Central memory CD8-positive, alpha-beta T cell (primary cell): ENCODE measurements around the gene GPHB5.
"Not testable (repeated sequence)": the region's sequence is repeated elsewhere in the genome, so short reads cannot be mapped to it uniquely, and the experiment has no call there.

Experiments
- ATAC-seq: fragments of 150-1000 bp; cut with Tn5 transposase; replicated peaks from 2 replicates; pipeline ENCODE4 v1.10.0; 2022; ENCODE audit warnings: mild to moderate bottlenecking, moderate FRiP score, moderate number of reproducible peaks; ENCODE audit not compliant: poor library complexity, severe bottlenecking; ENCODE audit errors: extremely low read depth
- DNase-seq, 2 donors: peaks; one replicate each; pipeline ENCODE4 v3.0.0; 2021; ENCODE audit warnings: low spot score in 2 of 2
- H3K27ac Mint-ChIP-seq: one replicate; pipeline ENCODE4 v1.8.0; 2022; ENCODE audit warnings: low read depth, mild to moderate bottlenecking, moderate library complexity, mixed read lengths
- H3K27me3 Mint-ChIP-seq: one replicate; pipeline ENCODE4 v1.8.0; 2022; ENCODE audit warnings: mixed read lengths
- H3K36me3 Mint-ChIP-seq: one replicate; pipeline ENCODE4 v1.8.0; 2022; ENCODE audit warnings: mild to moderate bottlenecking, moderate library complexity, mixed read lengths; ENCODE audit not compliant: insufficient read depth
- H3K4me1 Mint-ChIP-seq: one replicate; pipeline ENCODE4 v1.8.0; 2022; ENCODE audit warnings: mixed read lengths
- H3K4me3 Mint-ChIP-seq: one replicate; pipeline ENCODE4 v1.8.0; 2022; ENCODE audit warnings: mild to moderate bottlenecking, moderate library complexity, mixed read lengths
- H3K9me3 Mint-ChIP-seq: one replicate; pipeline ENCODE4 v1.8.0; 2022; ENCODE audit warnings: mixed read lengths

Gene GPHB5

DNA sequence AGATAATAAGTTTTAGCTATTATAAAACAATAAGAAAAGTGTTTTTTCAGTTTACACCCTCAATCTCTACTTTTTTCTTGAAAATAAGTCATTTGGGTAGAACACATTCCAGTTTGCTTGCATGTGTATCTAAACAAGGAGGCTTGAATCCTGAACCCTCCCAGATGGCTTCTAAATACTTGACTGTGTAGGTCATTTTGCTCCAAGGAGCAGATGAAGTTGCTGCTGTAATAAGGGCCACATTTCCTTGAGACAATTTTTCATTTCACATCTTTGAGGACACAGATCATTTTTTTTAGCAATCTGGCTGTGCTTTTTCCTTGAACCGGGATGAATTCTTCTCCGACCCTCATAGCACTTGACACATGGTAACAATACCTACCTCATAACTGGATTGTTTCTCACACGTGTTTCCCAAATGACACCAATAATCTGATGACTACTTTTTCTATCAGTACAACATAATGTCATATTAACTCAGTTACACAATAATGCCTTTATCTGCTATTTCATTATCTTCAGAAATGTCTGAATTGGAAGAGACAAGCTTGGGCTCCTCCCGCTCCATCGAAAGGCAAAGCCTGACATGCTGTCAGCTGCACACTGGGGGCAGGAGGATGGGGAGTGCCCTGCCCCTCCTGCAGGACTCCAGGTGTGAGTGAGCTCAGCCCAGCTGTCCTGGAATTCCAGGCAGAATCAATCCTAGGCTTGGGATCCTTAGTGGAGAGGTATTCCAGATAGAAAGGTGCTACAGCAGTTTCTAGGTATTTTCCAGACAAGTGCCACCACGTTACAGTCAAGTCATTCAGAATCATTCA is 30.9 kb downstream of the GPHB5 start:
- no peaks in the 10 kb centered on the region for H3K36me3 Mint-ChIP-seq
- H3K27ac Mint-ChIP-seq, result no peak overlapping the region
- H3K4me3 Mint-ChIP-seq, result no peak overlapping the region
- DNase-seq, result no peak
- H3K9me3 Mint-ChIP-seq, result no peaks in the 10 kb centered on the region
- no peaks in the 10 kb centered on the region for H3K4me1 Mint-ChIP-seq
- no peak for ATAC-seq
- H3K27me3 Mint-ChIP-seq, result peaks cover 23% of the 10 kb centered on the region

DNA sequence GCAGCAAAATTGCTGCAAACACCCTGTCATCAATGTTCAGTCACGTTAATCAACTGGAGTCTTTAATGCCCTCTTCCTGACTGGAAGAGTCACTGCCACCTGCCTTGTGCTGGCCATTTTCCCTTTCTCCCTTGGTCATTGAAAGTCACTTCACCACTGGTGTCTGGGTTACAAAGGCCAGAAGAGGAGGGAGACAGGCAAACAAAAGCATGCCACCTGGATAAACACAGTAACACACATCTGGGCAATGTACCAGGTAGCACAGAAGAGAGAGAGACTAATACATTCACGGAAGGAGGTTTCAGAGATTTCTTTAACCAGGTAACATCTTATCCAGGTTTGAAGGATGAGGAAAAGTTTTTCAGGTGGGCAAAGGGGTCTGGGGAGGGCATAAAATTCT is 32.7 kb downstream of the GPHB5 start:
- no peak overlapping the region for H3K27ac Mint-ChIP-seq
- no peaks in the 10 kb centered on the region for H3K4me1 Mint-ChIP-seq
- H3K36me3 Mint-ChIP-seq, result no peaks in the 10 kb centered on the region
- DNase-seq, result no peak
- H3K9me3 Mint-ChIP-seq, result no peaks in the 10 kb centered on the region
- ATAC-seq, result no peak
- H3K27me3 Mint-ChIP-seq, result peaks cover 5% of the 10 kb centered on the region
- no peak overlapping the region for H3K4me3 Mint-ChIP-seq

DNA sequence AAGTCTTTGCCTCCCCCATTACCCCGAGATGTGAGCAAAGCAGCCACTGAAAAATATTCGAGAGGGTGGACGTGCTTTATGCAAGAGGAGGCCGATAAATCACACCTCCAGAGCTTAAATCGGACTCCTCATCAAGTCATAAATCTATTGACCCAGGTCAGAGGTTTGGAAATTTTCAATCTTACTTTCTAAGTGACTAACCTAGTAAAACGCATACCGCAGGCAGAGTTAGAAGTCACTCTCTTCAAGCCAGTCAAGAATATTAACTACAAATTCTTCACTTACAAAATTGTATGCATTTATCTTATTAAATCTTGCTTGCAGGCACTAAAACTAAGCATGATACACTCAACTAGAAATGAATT is 34.9 kb downstream of the GPHB5 start:
- DNase-seq, result no peak
- no peaks in the 10 kb centered on the region for H3K4me1 Mint-ChIP-seq
- H3K27me3 Mint-ChIP-seq, result no peaks in the 10 kb centered on the region
- no peak for ATAC-seq
- H3K36me3 Mint-ChIP-seq, result no peaks in the 10 kb centered on the region
- no peak overlapping the region for H3K27ac Mint-ChIP-seq
- H3K4me3 Mint-ChIP-seq, result no peak overlapping the region
- H3K9me3 Mint-ChIP-seq, result no peaks in the 10 kb centered on the region

DNA sequence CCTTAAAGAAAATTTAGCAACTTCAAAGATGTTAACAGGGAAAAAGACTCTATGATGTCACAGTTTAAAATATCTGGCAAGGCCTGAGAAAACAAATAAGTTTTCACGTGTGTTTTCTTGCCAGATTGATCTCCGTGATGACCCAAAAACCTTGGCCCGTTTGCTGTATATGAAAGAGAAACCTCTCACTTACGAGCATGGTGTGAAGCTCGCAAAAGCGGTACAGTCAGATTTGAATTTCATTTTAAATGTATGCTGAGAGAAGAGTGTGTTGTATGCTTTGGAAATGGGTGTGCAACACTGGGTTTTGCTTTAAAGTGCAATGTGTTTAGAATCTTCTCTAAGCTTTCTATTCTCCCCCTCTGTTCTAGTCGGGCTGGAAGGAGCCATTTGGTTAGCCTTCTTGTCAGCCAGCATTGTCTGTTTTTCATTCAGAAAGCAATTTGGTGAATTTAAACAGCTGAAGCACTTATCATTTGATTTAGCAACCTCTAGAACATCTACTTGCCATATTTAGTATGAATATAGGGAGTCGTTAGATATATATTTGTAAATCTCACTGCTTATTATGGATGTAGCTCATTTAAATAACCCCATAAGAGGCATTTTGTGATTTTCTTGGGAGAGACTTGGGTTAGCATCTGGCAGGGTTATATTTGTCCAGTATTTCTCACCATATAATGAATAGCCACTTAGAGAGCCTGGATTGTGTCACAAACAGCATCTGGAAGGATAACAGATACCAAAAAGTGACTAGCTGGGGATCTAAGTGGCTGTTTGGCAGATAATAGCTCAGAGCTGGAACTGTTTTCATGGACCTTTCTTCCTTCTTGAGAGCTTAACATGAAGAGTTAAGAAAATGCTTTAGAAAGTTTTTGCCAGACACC is 35.5 kb downstream of the GPHB5 start:
- Mint-ChIP-seq H3K27ac (no peak overlapping the region), H3K9me3 (no peaks in the 10 kb centered on the region), H3K36me3 (no peaks in the 10 kb centered on the region), H3K4me3 (no peak overlapping the region), H3K4me1 (no peaks in the 10 kb centered on the region), H3K27me3 (no peaks in the 10 kb centered on the region)
- ATAC-seq (no peak), DNase-seq (no peak)

DNA sequence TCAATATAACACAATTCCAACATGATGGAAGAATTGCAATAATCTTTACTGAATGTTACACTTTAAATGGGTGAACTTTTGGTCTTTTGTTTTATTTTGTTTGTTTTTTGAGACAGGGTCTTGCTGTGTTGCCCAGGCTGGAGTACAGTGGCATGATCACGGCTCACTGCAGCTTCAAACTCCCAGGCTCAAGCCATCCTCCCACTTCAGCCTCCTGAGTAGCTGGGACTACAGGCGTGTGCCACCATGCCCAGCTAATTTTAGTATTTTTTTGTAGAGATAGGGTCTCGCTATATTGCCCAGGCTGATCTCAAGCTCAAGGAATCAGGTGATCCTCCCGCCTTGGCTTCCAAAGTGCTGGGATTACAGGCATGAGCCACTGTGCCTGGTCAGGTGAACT is 38.8 kb downstream of the GPHB5 start:
- not testable (repeated sequence) for ATAC-seq, H3K4me3 Mint-ChIP-seq, H3K27me3 Mint-ChIP-seq, DNase-seq, H3K36me3 Mint-ChIP-seq, H3K27ac Mint-ChIP-seq, H3K4me1 Mint-ChIP-seq, H3K9me3 Mint-ChIP-seq

DNA sequence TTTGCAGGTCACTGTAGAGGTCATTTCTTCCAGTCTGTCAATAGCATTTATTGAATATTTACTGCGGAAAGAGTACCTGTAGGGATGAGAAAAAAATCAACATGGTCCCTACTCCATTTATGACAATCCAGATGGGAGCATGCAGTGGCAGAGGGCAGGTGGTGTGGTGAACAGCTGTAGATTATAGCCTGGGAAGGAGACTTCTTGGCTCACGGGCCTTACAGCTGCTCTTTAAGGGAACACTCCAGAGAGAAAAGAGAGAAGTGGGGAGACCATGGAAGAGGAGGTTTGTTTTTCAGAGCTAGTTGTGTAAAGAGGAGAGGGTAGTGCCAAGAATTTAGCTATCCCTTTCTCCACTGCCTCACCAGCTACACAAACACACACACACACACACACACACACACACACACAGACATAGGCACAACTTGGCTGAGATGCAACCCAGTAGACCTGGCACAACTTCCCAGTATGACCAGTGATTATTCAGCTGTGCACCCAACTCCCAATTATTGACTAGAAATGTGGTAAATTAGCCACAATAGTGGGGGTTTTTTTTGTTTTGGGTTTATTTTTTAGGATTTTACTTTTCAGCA is 41.0 kb downstream of the GPHB5 start:
- Mint-ChIP-seq H3K27ac (no peak overlapping the region), H3K9me3 (no peaks in the 10 kb centered on the region)

DNA sequence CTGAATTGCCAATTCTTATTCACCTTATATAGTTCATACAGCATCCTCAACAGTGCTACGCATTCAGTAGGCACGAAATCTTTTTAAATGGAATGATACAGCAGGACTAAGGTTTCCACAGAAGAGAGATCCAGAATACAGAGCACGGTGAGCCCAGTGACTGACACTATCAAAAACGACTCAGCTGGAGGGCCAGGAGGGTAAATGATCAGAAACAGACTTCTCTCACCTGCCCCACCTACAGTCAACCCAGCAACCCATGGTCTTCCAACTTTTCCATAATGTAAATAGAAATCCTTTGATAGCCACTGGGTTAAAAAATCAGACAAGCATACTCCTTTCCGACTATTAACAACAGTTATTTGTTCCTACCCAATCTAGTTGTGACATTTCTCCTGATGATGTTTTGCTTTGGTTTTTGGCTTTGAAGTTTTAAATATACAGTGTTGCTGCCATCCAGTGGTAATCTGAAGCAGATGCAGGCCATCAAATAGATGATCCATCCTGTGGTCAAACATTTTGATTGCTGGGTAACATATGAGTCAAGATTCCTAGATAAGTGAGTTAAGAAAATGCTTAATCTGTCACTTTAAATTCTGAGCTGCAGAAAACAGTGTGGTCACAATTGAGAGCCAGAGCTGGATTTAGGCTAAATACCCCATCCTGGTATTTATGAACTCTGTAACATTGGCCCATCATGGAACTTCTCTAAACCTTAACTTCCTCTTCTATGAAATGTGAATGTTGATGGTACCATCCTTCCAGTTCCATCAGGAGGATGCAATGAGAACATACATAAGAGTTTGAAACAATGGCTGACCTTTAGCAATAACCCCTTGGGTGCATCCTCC is 42.0 kb downstream of the GPHB5 start:
- DNase-seq, result no peak
- H3K4me3 Mint-ChIP-seq, result no peak overlapping the region
- no peak for ATAC-seq
- H3K9me3 Mint-ChIP-seq, result no peaks in the 10 kb centered on the region
- H3K4me1 Mint-ChIP-seq, result no peaks in the 10 kb centered on the region
- H3K27me3 Mint-ChIP-seq, result no peaks in the 10 kb centered on the region
- no peak overlapping the region for H3K27ac Mint-ChIP-seq
- no peaks in the 10 kb centered on the region for H3K36me3 Mint-ChIP-seq

More for the DNA sequence above, 41.0 kb downstream of the GPHB5 start:
- no peak for DNase-seq
- no peak overlapping the region for H3K4me3 Mint-ChIP-seq
- no peak for ATAC-seq
- H3K36me3 Mint-ChIP-seq, result no peaks in the 10 kb centered on the region
- H3K4me1 Mint-ChIP-seq, result no peaks in the 10 kb centered on the region
- no peaks in the 10 kb centered on the region for H3K27me3 Mint-ChIP-seq

DNA sequence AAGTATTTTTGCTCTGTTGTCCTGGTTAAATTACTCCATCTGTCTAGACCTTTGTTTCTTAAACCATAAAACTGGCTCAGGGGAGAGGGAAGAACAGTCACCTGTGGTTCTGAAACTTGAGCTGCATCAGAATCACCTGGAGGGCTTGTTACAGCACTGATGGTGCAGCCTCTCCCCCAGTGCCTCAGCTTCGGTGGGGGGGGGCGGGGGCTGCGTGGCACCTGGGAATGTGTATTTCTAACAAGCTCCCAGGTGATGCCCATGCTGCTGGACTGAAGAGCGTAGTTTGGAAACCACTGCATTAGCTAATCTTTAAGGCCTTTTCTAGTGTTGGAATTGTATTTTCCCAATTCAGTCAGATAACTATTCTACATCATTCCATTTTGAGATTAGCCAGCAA is 42.7 kb downstream of the GPHB5 start:
- H3K9me3 Mint-ChIP-seq, result no peaks in the 10 kb centered on the region
- ATAC-seq, result no peak
- no peaks in the 10 kb centered on the region for H3K27me3 Mint-ChIP-seq
- no peak for DNase-seq
- H3K36me3 Mint-ChIP-seq, result no peaks in the 10 kb centered on the region
- no peak overlapping the region for H3K4me3 Mint-ChIP-seq
- H3K27ac Mint-ChIP-seq, result no peak overlapping the region
- H3K4me1 Mint-ChIP-seq, result no peaks in the 10 kb centered on the region

DNA sequence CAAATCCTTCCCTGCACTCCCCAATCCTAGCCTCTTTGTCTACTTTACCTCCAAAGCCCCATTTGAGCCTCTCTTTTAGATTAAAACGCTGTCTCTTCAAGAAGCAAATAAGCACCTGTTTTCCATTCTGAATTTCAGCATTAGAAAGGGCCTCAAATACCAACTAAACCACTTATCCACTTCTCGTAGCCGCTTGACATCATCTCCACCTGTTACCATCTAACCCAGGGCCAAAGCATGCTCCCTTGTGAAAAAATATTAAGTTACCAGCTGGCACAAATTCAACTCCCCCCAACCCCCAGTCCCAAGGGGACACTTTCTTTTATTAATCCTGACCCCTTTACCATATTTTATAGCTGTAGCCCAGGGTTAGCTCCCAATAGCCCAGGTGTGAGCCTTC is 43.1 kb downstream of the GPHB5 start:
- no peaks in the 10 kb centered on the region for H3K9me3 Mint-ChIP-seq
- ATAC-seq (no peak), DNase-seq (no peak)
- H3K4me1 Mint-ChIP-seq, result no peaks in the 10 kb centered on the region
- no peak overlapping the region for H3K27ac Mint-ChIP-seq
- no peaks in the 10 kb centered on the region for H3K36me3 Mint-ChIP-seq
- H3K27me3 Mint-ChIP-seq, result peaks cover 3% of the 10 kb centered on the region
- H3K4me3 Mint-ChIP-seq, result no peak overlapping the region

DNA sequence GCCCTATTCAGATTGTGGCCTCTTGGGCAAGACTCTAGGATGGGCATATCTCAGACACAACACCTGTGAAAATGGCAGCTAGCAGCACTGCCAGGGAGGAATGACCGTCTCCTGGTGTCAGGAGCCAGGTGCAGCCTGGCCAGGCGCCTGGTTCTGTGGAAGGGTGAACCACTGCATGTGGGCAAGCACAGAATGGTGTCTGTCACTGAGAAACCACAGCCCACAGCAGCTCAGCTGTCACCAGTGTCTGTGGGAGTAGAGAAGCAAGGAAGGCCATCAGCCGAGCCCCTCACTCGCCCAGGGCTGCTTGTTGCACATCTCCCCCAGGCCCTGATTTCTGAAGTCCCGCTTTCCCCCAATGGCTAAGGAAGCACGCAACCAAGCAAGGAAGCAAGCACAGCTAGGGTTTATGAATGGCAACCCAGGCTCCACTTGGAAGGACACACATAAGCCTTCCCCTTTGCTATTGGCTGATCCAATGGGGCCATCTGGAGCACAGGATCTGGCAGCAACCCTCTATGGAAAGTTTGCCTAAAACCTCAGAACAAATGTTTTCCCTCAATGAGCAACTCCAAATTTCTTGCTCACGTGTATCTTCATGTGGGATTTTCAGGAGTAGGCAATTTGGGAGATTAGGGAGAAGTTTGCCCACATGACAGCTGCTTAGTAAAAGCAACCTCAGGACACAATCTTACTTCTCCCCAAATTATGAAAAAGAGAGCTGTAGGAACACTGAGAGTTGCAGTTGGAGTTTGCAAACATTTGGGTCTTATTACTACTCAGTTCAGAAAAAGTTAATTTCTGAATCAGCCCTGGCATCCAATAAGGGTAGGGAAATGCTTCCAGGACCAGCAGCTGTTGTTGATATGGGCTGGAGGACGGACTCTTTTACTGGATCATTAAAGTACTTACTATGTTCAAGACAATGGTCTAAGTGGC is 44.7 kb downstream of the GPHB5 start:
- no peak for ATAC-seq
- Mint-ChIP-seq H3K36me3 (no peaks in the 10 kb centered on the region), H3K4me3 (no peak overlapping the region), H3K27me3 (peaks cover 9% of the 10 kb centered on the region), H3K4me1 (no peaks in the 10 kb centered on the region), H3K9me3 (no peaks in the 10 kb centered on the region), H3K27ac (no peak overlapping the region)
- no peak for DNase-seq

DNA sequence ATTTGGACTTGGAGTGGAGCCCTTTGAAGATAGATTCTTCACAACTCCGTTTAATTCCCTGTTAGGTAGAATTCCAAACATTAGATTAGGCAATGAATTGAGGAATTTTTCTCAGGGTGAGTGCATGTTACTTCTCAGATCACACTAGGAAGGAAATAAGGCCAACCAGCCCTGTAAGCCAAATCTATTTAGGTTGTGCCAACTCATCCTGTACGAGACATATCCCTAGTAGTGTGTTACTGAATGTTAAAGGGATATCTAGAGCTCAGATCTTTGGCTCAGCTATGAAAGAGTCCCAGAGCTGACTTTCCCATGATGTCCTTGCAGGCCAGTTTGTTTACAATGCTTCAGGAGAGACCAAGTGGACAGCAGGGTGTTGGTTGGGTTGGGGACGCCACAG is 45.6 kb downstream of the GPHB5 start:
- no peak overlapping the region for H3K27ac Mint-ChIP-seq
- ATAC-seq, result no peak
- DNase-seq, result no peak
- H3K27me3 Mint-ChIP-seq, result peaks cover 9% of the 10 kb centered on the region
- no peaks in the 10 kb centered on the region for H3K36me3 Mint-ChIP-seq
- H3K9me3 Mint-ChIP-seq, result no peaks in the 10 kb centered on the region
- no peak overlapping the region for H3K4me3 Mint-ChIP-seq
- H3K4me1 Mint-ChIP-seq, result no peaks in the 10 kb centered on the region
